ENCODE measurements around the gene KIFBP. TPM values are rescaled to one million over a fixed set of nuclear protein-coding genes. Genes with fewer than 3 reads are reported as not detected.

KIFBP gene
- total and polyA plus RNA-seq, 9 donors, result 15.7 to 59.2 (median 26.7) TPM

- no peak for TF ChIP-seq POLR2A (IDR thresholded peaks at IDR 0.05)
- TF ChIP-seq CTCF (IDR thresholded peaks at IDR 0.05), result no peak
- no peak for TF ChIP-seq EP300 (IDR thresholded peaks at IDR 0.05)
- intact Hi-C loops (cut with DNase I), result loop anchor here in 1 of 4 donors (5.0 kb wide), 1 partner anchor 137 kb away; no protein-coding TSS in a partner anchor
- no peak overlapping the region for H3K4me3 ChIP-seq
- H3K27ac ChIP-seq, result no peak overlapping the region
- H3K36me3 ChIP-seq, result no peaks in the 10 kb centered on the region
- peaks cover 9% of the 10 kb centered on the region for H3K4me1 ChIP-seq (ENCODE audit: insufficient read depth)
- no peaks in the 10 kb centered on the region for H3K27me3 ChIP-seq
- WGBS, 3 donors, result 85 to 92% (median 88%) methylated on average over 12 of the region's 12 CpGs
- no peaks in the 10 kb centered on the region for H3K9me3 ChIP-seq
- no peak for DNase-seq
These were observed 33.7 kb upstream of the KIFBP start for GRCh38 chr10:68954904-68955303.

GRCh38 chr10:68955355-68955831, 33.2 kb upstream of the KIFBP start:
- no peaks in the 10 kb centered on the region for H3K9me3 ChIP-seq
- H3K4me3 ChIP-seq, result peak overlapping the region; percentile 93
- no peaks in the 10 kb centered on the region for H3K27me3 ChIP-seq
- H3K36me3 ChIP-seq, result no peaks in the 10 kb centered on the region
- no peak for DNase-seq
- WGBS, 3 donors, result 2 to 4% (median 3%) methylated on average over 16 of the region's 16 CpGs
- peak overlapping the region in 1 of 2 donors; percentile 80 for H3K27ac ChIP-seq
- H3K4me1 ChIP-seq (ENCODE audit: insufficient read depth), result peaks cover 9% of the 10 kb centered on the region
- intact Hi-C loops (cut with DNase I), result loop anchor here in 1 of 4 donors (5.0 kb wide), 1 partner anchor 137 kb away; no protein-coding TSS in a partner anchor
- TF ChIP-seq CTCF (IDR thresholded peaks at IDR 0.05) (no peak), POLR2A (IDR thresholded peaks at IDR 0.05) (no peak), EP300 (IDR thresholded peaks at IDR 0.05) (no peak)

GRCh38 chr10:68955832-68956532, 32.6 kb upstream of the KIFBP start, which contains the start of gene DDX21:
Gene DDX21 (plus strand): TSS chr10:68956170. CDS start chr10:68956226, 56 bp downstream.
- Histone ChIP-seq H3K9me3 (no peaks in the 10 kb centered on the region), H3K36me3 (no peaks in the 10 kb centered on the region), H3K4me1 (ENCODE audit: insufficient read depth) (peaks cover 9% of the 10 kb centered on the region), H3K27ac (peak within 1 kb of the TSS; percentile 63 to 80), H3K27me3 (no peaks in the 10 kb centered on the region), H3K4me3 (peak within 1 kb of the TSS; percentile 93)
- intact Hi-C loops (cut with DNase I), result loop anchor here in 1 of 4 donors (5.0 kb wide), 1 partner anchor 136 kb away; no protein-coding TSS in a partner anchor
- peak; percentile 82 to 88 (median 85) for DNase-seq
- peak; percentile 81 for TF ChIP-seq POLR2A (IDR thresholded peaks at IDR 0.05)
- TF ChIP-seq CTCF (IDR thresholded peaks at IDR 0.05), result peak; percentile 13 to 65 (median 62)
- no peak for TF ChIP-seq EP300 (IDR thresholded peaks at IDR 0.05)
- WGBS, 3 donors, result 0% methylated on average over 53 of the region's 53 CpGs

GRCh38 chr10:68957284-68957615, 31.4 kb upstream of the KIFBP start:
- H3K4me1 ChIP-seq (ENCODE audit: insufficient read depth), result peaks cover 9% of the 10 kb centered on the region
- no peak overlapping the region for H3K27ac ChIP-seq
- intact Hi-C loops (cut with DNase I), result loop anchor here in 1 of 4 donors (5.0 kb wide), 1 partner anchor 135 kb away; no protein-coding TSS in a partner anchor
- peak overlapping the region; percentile 93 for H3K4me3 ChIP-seq
- no peaks in the 10 kb centered on the region for H3K36me3 ChIP-seq
- no peak for DNase-seq
- 22 to 51% (median 37%) methylated on average over 7 of the region's 7 CpGs for WGBS, 3 donors
- TF ChIP-seq CTCF (IDR thresholded peaks at IDR 0.05) (no peak), POLR2A (IDR thresholded peaks at IDR 0.05) (no peak), EP300 (IDR thresholded peaks at IDR 0.05) (no peak)
- H3K9me3 ChIP-seq, result no peaks in the 10 kb centered on the region
- no peaks in the 10 kb centered on the region for H3K27me3 ChIP-seq
